Stimulated activated naive B cell treated with anti-CD40 and anti-IgM and Interleukin-4, amounts not matched to agents 10 μg/mL and 1 μg/mL and 100 μg/mL, for 72 hours (primary cell): ENCODE results near the gene REG3A.

Source experiments
- ATAC-seq, 2 donors: fragments of 150-1000 bp; cut with Tn5 transposase; replicated peaks; 2 replicates each; pipeline ENCODE4 v1.10.0; 2021; ENCODE audit warnings: moderate library complexity in 1 of 2
- DNase-seq: peaks from one replicate; pipeline ENCODE4 v3.0.0; 2021
- H3K27ac Mint-ChIP-seq: one replicate; pipeline ENCODE4 v1.8.0; 2022; ENCODE audit warnings: mild to moderate bottlenecking, mixed read lengths
- H3K27me3 Mint-ChIP-seq, 2 donors: one replicate each; pipeline ENCODE4 v1.8.0; 2022; ENCODE audit warnings: mixed read lengths in 2 of 2
- H3K36me3 Mint-ChIP-seq, 2 donors: one replicate each; pipeline ENCODE4 v1.8.0; 2022; ENCODE audit warnings: mixed read lengths in 2 of 2, mild to moderate bottlenecking in 1 of 2
- H3K4me1 Mint-ChIP-seq, 2 donors: one replicate each; pipeline ENCODE4 v1.8.0; 2022; ENCODE audit warnings: mixed read lengths in 2 of 2, mild to moderate bottlenecking in 1 of 2
- H3K4me3 Mint-ChIP-seq, 2 donors: one replicate each; pipeline ENCODE4 v1.8.0; 2022; ENCODE audit warnings: mild to moderate bottlenecking in 2 of 2, mixed read lengths in 2 of 2, moderate library complexity in 1 of 2
- H3K9me3 Mint-ChIP-seq, 2 donors: one replicate each; pipeline ENCODE4 v1.8.0; 2022; ENCODE audit warnings: mixed read lengths in 2 of 2, mild to moderate bottlenecking in 1 of 2

The REG3A gene

DNA sequence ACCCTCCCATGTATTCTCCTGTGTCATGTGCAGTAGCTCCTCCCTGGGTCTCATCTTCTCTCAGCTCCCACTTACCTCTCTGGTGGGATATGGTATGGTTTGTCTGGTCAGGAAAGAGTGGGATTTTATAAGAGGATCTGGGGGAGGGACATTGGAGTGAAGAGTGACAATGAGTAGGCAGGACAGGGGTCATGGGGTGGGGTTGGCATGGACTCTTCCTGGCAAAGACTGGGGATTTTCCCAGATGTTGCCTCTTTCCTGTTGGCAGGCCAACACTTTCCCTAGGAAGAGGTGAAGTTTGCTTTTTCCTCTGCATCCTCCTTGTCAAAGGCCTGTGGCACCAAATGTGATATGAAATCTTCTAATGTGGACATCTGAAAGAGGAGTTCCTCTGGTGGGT is at the start of gene REG3A:
Gene REG3A, minus strand, starts transcription at position 101 of the 400 bp plus-strand sequence. CDS start 348 bp downstream, outside the sequence.
- H3K9me3 Mint-ChIP-seq, result peaks cover 0 to 2% of the 10 kb centered on the region in 2 donors
- H3K4me1 Mint-ChIP-seq, result no peaks in the 10 kb centered on the region
- no peaks in the 10 kb centered on the region for H3K36me3 Mint-ChIP-seq
- no peak for DNase-seq
- ATAC-seq, result no peak
- H3K27ac Mint-ChIP-seq, result no peak within 1 kb of the TSS
- peaks cover 7 to 33% of the 10 kb centered on the region in 2 donors for H3K27me3 Mint-ChIP-seq
- no peak within 1 kb of the TSS for H3K4me3 Mint-ChIP-seq

DNA sequence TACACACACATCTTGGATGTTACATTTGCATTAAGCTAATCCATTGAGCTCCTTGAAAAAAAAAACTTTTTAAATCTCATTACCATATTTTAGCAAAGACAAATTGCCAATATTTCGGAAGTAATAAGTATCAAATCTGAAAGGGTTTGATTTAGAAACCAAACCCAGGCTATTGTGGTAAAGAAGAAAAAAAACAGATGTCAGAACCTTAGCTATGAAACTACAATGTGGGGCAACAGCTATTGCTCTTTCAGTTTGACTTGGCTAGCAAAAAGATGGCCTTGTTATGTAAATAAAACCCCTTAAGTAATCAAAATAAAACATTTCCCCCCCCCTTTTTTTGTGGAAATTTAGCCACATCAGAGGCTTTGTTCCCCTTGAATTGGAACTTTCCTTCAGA is 41.2 kb upstream of the REG3A start:
- no peaks in the 10 kb centered on the region for H3K4me1 Mint-ChIP-seq
- no peak overlapping the region for H3K27ac Mint-ChIP-seq
- peaks cover 14 to 46% of the 10 kb centered on the region in 2 donors for H3K27me3 Mint-ChIP-seq
- no peak for ATAC-seq
- H3K36me3 Mint-ChIP-seq, result no peaks in the 10 kb centered on the region
- no peak overlapping the region for H3K4me3 Mint-ChIP-seq
- no peak for DNase-seq
- H3K9me3 Mint-ChIP-seq, result peaks cover 0 to 1% of the 10 kb centered on the region in 2 donors

DNA sequence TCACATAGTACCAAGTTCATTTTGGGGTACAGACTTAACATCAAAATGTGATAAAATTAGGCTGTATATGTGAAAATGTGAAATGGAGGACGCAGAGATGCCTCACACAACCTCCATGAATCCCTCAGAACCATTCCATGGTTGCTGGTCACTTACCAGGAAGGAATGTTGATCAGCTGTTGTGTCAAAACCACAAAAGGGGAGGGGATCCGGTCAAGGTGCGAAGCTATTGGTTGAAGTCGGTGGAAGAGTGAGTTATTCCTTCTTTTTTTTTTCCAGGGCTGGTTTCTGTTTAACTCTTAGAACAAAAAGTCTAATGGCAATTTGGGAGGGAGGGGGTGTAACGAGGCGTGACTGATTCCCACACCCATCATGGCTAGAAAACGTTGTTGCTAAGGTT is 32.3 kb upstream of the REG3A start:
- no peak for DNase-seq
- H3K9me3 Mint-ChIP-seq, result no peaks in the 10 kb centered on the region
- H3K36me3 Mint-ChIP-seq, result no peaks in the 10 kb centered on the region

DNA sequence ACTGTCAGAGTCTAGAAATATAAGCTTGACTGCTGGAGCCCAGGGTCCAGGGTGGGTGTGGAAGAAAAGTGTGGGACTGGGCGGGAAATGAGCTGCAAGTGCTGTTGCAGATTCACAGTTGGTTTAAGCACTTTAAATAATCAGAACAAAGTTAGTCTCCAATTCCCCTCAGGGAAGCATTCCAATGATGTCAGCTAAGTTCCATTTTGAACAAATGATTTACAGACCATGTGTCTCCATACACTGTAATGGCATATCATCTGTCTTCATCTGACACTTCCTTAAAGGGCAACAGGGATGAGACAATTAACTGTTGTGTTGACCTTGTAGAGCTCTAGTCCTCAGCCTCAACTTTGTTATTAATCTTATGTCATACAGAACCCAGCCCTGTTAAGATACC is 31.5 kb upstream of the REG3A start:
- no peaks in the 10 kb centered on the region for H3K9me3 Mint-ChIP-seq
- no peak for ATAC-seq

More for the DNA sequence above, 32.3 kb upstream of the REG3A start:
- H3K27me3 Mint-ChIP-seq, result peaks cover 8 to 31% of the 10 kb centered on the region in 2 donors
- H3K4me3 Mint-ChIP-seq, result no peak overlapping the region
- H3K4me1 Mint-ChIP-seq, result no peaks in the 10 kb centered on the region
- no peak overlapping the region for H3K27ac Mint-ChIP-seq
- ATAC-seq, result no peak

DNA sequence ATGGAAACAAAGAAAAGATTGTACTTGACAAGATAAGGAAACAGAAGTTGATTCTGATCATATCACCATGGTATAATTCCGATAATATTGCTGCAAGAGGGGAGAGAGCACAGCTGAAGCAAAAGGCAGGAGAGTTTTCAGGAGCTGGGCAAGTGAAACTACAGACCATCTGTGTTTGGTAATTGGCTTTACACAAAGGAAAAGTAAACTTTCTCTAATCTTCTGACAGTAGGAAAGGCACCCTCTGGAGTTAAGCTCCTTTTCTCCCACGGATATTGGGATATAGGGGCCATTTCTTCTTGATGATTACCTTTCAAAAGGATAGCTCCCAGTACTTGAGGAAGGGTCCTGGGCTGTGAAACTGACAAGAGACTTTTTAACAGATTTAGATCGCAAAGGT is 29.9 kb upstream of the REG3A start:
- no peaks in the 10 kb centered on the region for H3K4me1 Mint-ChIP-seq
- H3K4me3 Mint-ChIP-seq, result no peak overlapping the region
- no peak for ATAC-seq
- peaks cover 8 to 29% of the 10 kb centered on the region in 2 donors for H3K27me3 Mint-ChIP-seq
- H3K36me3 Mint-ChIP-seq, result no peaks in the 10 kb centered on the region
- no peaks in the 10 kb centered on the region for H3K9me3 Mint-ChIP-seq
- H3K27ac Mint-ChIP-seq, result no peak overlapping the region
- no peak for DNase-seq

More for the DNA sequence above, 31.5 kb upstream of the REG3A start:
- H3K36me3 Mint-ChIP-seq, result no peaks in the 10 kb centered on the region
- H3K4me3 Mint-ChIP-seq, result no peak overlapping the region
- no peaks in the 10 kb centered on the region for H3K4me1 Mint-ChIP-seq
- peaks cover 8 to 29% of the 10 kb centered on the region in 2 donors for H3K27me3 Mint-ChIP-seq
- DNase-seq, result no peak
- no peak overlapping the region for H3K27ac Mint-ChIP-seq

DNA sequence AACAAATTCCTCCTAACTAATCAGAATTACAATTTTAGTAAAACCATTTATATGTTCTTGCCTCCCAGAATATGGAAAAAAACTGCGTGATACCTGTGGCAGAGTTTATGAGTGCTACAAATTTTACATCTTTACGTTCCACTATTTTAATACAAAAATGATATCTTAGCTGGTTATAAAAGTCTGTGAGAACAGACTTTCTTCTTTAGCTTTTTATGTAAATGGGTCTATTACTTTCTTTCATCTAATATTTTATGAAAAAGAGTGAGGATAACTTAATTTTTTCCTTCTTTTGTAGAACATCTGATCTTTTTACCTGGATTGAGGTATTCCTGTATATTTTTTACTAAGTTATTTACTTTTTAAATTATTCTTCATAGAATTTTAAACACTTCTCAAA is 22.1 kb upstream of the REG3A start:
- peaks cover 7 to 10% of the 10 kb centered on the region in 2 donors for H3K9me3 Mint-ChIP-seq
- no peaks in the 10 kb centered on the region for H3K27me3 Mint-ChIP-seq
- DNase-seq (no peak), ATAC-seq (no peak)
- no peaks in the 10 kb centered on the region for H3K36me3 Mint-ChIP-seq
- H3K4me1 Mint-ChIP-seq, result no peaks in the 10 kb centered on the region
- no peak overlapping the region for H3K27ac Mint-ChIP-seq
- H3K4me3 Mint-ChIP-seq, result no peak overlapping the region

DNA sequence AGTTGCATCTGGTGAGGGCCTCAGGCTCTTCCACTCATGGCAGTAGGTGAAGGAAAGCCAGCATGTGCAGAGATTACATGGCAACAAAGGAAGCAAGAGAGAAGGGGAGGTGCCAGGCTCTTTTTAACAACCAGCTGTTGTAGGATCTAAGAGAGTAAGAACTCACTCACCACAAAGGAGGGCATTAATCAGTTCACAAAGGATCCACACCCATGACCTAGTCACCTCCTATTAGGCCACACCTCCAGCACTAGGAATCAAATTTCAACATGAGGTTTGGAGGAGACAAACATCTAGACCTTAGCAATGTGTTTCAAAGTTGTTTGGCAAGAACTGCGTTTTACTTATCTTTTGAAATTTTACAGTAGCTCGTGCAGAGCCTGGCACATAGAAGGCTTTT is 20.5 kb upstream of the REG3A start:
- Mint-ChIP-seq H3K27ac (no peak overlapping the region), H3K36me3 (no peaks in the 10 kb centered on the region), H3K27me3 (no peaks in the 10 kb centered on the region), H3K9me3 (peaks cover 7 to 10% of the 10 kb centered on the region in 2 donors), H3K4me3 (no peak overlapping the region), H3K4me1 (no peaks in the 10 kb centered on the region)
- DNase-seq (no peak), ATAC-seq (no peak)

DNA sequence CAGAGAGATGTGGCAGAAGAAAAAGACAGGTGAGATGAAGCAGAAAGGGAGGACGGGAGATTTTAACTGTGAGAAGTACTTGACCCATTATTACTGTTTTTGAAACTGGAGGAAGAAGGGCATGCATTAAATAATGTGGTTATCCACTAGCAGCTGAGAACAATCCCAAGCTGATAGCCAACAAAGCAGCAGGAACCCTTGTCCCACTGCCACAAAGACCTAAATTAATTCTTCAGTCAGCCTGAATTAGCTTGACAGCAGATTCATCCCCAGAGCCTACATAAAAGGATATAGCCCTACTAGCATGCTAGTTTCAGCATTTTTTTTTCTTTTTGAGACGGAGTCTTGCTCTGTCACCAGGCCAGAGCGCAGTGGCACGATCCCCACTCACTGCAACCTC is 19.5 kb upstream of the REG3A start:
- H3K27me3 Mint-ChIP-seq, result no peaks in the 10 kb centered on the region
- DNase-seq, result no peak
- H3K9me3 Mint-ChIP-seq, result peaks cover 7 to 10% of the 10 kb centered on the region in 2 donors
- no peaks in the 10 kb centered on the region for H3K36me3 Mint-ChIP-seq
- ATAC-seq, result no peak
- H3K4me3 Mint-ChIP-seq, result no peak overlapping the region
- no peak overlapping the region for H3K27ac Mint-ChIP-seq
- H3K4me1 Mint-ChIP-seq, result no peaks in the 10 kb centered on the region

DNA sequence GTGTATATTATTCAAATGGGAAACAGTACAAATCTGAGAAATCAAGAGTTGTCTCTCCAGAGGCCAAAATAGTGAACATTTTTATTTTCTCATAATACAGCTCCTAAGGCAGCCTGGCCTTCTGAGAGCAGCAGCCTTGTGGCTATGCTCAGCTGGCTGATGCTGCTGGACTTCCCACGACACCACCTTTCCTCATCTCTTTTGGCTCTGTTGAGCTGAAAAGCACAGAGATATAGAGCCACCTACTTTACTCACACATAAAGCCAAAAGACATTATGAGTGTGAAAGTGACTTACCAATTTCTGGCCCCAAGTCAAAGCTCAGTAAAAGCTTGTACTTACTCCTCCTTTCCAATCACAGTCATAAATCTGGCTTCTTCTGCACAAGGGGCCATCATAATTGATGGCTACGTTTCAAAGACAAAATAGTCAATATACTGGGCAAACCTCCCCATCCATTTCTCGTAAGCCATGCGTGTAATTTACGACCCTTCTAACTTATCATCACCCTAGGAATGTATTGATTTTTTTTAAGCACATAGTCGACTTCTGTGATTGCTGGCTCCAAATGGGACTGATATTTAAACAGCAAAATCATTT is 18.6 kb upstream of the REG3A start:
- no peaks in the 10 kb centered on the region for H3K4me1 Mint-ChIP-seq
- no peaks in the 10 kb centered on the region for H3K27me3 Mint-ChIP-seq
- no peak overlapping the region for H3K4me3 Mint-ChIP-seq
- ATAC-seq (no peak), DNase-seq (no peak)
- no peak overlapping the region for H3K27ac Mint-ChIP-seq
- no peaks in the 10 kb centered on the region for H3K36me3 Mint-ChIP-seq
- H3K9me3 Mint-ChIP-seq, result peaks cover 7 to 10% of the 10 kb centered on the region in 2 donors

DNA sequence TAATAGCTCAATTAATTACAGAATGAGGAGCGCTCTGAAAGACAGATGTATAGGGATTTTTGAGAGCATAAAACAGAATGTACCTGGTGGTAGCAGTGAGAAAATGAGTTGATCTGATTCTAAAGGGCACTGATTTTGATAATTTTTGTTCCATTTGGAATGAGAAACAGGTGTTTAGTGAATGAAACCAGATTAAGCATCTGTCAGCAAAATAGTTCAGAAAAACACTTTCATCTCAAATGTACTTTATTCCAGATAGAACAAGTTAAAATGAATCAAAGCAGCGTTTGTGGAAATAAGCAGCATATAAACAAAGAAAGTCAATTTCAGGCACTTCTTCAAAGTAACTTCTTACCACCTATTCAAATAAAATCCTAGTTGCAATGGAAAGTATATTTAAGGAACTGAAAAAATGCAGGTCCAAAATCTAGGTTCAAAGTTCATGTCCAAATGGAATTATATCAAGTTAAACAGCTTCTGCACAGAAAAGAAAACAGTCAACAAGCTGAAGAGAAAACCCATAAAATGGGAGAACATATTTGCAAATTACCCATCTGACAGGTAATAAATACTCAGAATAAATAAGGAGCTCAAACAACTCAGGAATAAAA is 11.9 kb upstream of the REG3A start:
- no peak for DNase-seq
- Mint-ChIP-seq H3K4me1 (no peaks in the 10 kb centered on the region), H3K27me3 (peaks cover 7 to 11% of the 10 kb centered on the region in 2 donors), H3K36me3 (no peaks in the 10 kb centered on the region), H3K27ac (no peak overlapping the region), H3K9me3 (peaks cover 4% of the 10 kb centered on the region in 2 donors), H3K4me3 (no peak overlapping the region)
- ATAC-seq, result no peak

DNA sequence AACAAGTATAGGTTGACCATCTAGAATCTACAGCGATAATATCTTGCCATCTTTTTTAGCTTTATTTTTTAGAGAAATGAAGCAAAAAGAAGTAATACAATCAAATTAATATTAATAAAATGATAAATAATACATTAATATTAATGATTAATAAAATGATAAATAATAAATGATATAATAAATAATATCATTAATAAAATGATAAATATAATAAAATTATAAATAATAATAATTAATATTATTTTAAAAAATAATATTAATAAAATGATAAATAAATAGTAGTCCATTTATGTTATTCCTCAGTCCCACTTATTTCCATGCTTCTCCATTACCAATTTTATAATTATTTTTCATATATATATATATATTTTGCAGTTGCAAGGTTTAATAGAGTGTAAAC is 3.2 kb upstream of the REG3A start:
- Mint-ChIP-seq H3K4me3 (no peak overlapping the region), H3K27me3 (peaks cover 5 to 17% of the 10 kb centered on the region in 2 donors), H3K4me1 (no peaks in the 10 kb centered on the region), H3K36me3 (no peaks in the 10 kb centered on the region), H3K27ac (no peak overlapping the region), H3K9me3 (peaks cover 0 to 2% of the 10 kb centered on the region in 2 donors)
- DNase-seq, result no peak
- ATAC-seq, result no peak

DNA sequence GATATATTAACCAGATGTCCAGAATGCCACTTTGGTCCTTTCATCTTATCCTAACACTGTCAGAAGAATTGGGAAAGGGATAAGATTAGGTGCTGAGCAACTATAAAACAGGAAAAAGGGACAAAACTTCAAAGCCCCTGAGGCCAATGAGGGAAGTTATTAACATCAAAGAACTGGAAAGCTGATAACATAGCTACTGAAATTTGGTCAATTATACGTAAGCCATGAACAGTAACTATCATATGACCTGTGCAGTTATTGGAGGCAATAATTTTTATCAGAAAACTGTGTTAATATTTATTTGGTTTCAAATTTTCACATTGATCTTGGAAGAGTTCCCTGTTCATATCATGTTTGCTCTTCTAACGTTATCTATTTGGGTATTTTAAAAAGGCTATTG is 2.6 kb upstream of the REG3A start:
- Mint-ChIP-seq H3K4me1 (no peaks in the 10 kb centered on the region), H3K27ac (no peak overlapping the region), H3K36me3 (no peaks in the 10 kb centered on the region), H3K27me3 (peaks cover 4 to 18% of the 10 kb centered on the region in 2 donors), H3K9me3 (peaks cover 0 to 2% of the 10 kb centered on the region in 2 donors), H3K4me3 (no peak overlapping the region)
- DNase-seq (no peak), ATAC-seq (no peak)

DNA sequence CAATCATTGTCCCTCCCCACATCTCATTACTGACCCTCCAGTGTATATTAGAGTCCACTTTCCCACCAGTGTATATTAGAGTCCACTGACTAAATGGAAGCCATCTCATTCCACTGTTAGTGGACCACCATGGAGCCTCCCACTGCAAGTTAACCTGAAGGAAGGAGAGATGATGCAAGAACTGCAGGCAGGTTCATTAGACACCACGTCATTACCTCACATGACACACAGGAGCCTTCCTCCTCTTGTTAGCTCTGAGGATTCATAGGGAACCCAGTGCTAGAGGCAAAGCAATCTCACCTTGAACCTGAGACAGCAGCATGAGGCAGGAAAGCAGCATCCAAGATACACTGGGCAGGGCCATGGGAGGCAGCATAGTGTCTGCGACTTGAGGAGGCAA is 523 bp downstream of the REG3A start:
- H3K27ac Mint-ChIP-seq, result no peak overlapping the region
- no peaks in the 10 kb centered on the region for H3K36me3 Mint-ChIP-seq
- DNase-seq, result no peak
- H3K9me3 Mint-ChIP-seq, result peaks cover 0 to 2% of the 10 kb centered on the region in 2 donors
- H3K4me1 Mint-ChIP-seq, result no peaks in the 10 kb centered on the region
- no peak overlapping the region for H3K4me3 Mint-ChIP-seq
- no peak for ATAC-seq
- H3K27me3 Mint-ChIP-seq, result peaks cover 9 to 39% of the 10 kb centered on the region in 2 donors

DNA sequence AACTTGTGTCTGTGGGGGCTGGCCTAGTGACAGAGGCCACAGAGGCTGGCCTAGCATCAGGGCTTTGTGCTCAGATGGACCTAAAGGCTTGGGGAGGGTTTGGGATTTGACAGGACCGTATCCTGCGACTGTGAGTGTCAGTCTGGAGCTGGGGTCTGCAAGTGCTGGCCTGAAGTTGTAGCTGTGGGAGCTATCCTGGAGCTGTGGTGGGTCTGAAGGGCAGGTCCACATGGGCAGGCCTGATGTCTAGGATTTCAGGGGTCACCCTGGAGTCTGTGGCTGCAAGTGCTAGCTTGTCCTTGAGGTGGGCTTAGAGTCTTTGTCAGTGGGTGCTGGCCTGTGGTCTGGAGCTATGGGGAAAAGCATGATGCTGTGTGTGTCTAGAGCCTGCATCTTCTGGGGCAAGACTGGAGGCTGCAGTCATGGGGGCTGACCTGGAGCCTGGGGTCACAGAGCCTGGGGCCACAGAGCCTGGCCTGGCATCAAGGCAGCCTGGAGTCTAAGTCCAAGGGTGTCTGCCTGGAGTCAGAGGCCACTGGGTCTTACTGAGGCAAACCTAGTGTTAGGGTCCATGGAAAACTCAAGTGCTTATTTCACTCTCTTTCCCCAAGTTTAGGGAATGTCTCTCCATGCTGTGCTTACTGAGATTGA is 3.6 kb downstream of the REG3A start:
- no peak overlapping the region for H3K4me3 Mint-ChIP-seq
- H3K27me3 Mint-ChIP-seq, result peaks cover 11 to 42% of the 10 kb centered on the region in 2 donors
- H3K27ac Mint-ChIP-seq, result no peak overlapping the region
- no peaks in the 10 kb centered on the region for H3K36me3 Mint-ChIP-seq
- H3K4me1 Mint-ChIP-seq, result no peaks in the 10 kb centered on the region
- no peak for ATAC-seq
- DNase-seq, result no peak
- H3K9me3 Mint-ChIP-seq, result peaks cover 0 to 2% of the 10 kb centered on the region in 2 donors

DNA sequence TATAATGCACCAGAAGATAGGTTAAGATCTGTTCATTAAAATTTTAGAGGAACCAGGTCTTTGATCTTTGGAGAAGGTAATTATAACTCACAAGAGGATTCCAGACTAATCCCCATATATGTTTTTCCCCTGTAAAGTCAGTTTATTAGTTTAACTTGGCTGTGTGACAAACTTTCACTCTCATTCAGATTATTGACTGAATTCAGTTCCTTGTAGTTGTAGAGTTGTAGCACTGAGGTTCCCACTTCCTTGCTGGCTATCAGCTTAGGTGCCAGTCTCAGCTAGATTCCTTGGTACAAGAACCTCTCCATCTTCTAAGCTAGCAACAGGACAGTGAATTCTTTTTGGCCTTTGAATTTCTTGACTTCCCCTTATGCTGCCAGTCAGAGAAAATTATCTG is 20.1 kb downstream of the REG3A start:
- ATAC-seq (no peak), DNase-seq (no peak)
- no peaks in the 10 kb centered on the region for H3K36me3 Mint-ChIP-seq
- peaks cover under 1 to 14% of the 10 kb centered on the region in 2 donors for H3K27me3 Mint-ChIP-seq
- H3K4me1 Mint-ChIP-seq, result peaks cover 0 to 6% of the 10 kb centered on the region in 2 donors
- no peak overlapping the region for H3K27ac Mint-ChIP-seq
- no peak overlapping the region for H3K4me3 Mint-ChIP-seq
- no peaks in the 10 kb centered on the region for H3K9me3 Mint-ChIP-seq
